ENCODE data around the gene DNTTIP2.
"Not testable (repeated sequence)": the region's sequence is repeated elsewhere in the genome, so short reads cannot be mapped to it uniquely, and the experiment has no call there.

The DNTTIP2 gene

GRCh38 chr1:93878889-93879586, at the start of gene DNTTIP2:
Gene DNTTIP2 (minus strand): TSS chr1:93879206. CDS start chr1:93879148, 58 bp downstream.
- DNase-seq, result peak; percentile 89 to 94

- no peak for DNase-seq
Measured at GRCh38 chr1:93925206-93925605, 46.2 kb upstream of the DNTTIP2 start.

- no peak for DNase-seq
Measured at GRCh38 chr1:93919780-93920179, 40.8 kb upstream of the DNTTIP2 start.

GRCh38 chr1:93917302-93917701, 38.3 kb upstream of the DNTTIP2 start:
- no peak for DNase-seq

GRCh38 chr1:93910880-93911279, 31.9 kb upstream of the DNTTIP2 start:
- DNase-seq, result not testable (repeated sequence)

GRCh38 chr1:93910305-93910704, 31.3 kb upstream of the DNTTIP2 start:
- no peak for DNase-seq

- DNase-seq, result peak; percentile 79 to 92
Measured at GRCh38 chr1:93909146-93910050, 30.4 kb upstream of the DNTTIP2 start, which contains the start of gene GCLM. Gene GCLM (minus strand): TSS chr1:93909430. CDS start chr1:93909163, 267 bp downstream.

- DNase-seq, result peak; percentile 3 to 6
Measured at GRCh38 chr1:93908394-93909145, 29.6 kb upstream of the DNTTIP2 start.

GRCh38 chr1:93907718-93908117, 28.7 kb upstream of the DNTTIP2 start:
- no peak for DNase-seq

GRCh38 chr1:93906480-93906879, 27.5 kb upstream of the DNTTIP2 start:
- DNase-seq, result no peak

- peak; percentile 3 to 7 for DNase-seq
Measured at GRCh38 chr1:93905734-93906133, 26.7 kb upstream of the DNTTIP2 start.

GRCh38 chr1:93905051-93905450, 26.0 kb upstream of the DNTTIP2 start:
- no peak for DNase-seq

- DNase-seq, result peak; percentile 54 to 55
Measured at GRCh38 chr1:93904228-93904627, 25.2 kb upstream of the DNTTIP2 start.

- no peak for DNase-seq
Measured at GRCh38 chr1:93900723-93901504, 21.9 kb upstream of the DNTTIP2 start.

- DNase-seq, result no peak
Measured at GRCh38 chr1:93899543-93900207, 20.7 kb upstream of the DNTTIP2 start.

- no peak for DNase-seq
Measured at GRCh38 chr1:93888900-93889299, 9.9 kb upstream of the DNTTIP2 start.

GRCh38 chr1:93882269-93882668, 3.3 kb upstream of the DNTTIP2 start:
- no peak for DNase-seq

GRCh38 chr1:93880731-93881130, 1.7 kb upstream of the DNTTIP2 start:
- DNase-seq, result no peak

GRCh38 chr1:93878501-93878888, 511 bp downstream of the DNTTIP2 start:
- DNase-seq, result peak; percentile 60 to 64

- DNase-seq, result no peak
Measured at GRCh38 chr1:93877529-93877928, 1.5 kb downstream of the DNTTIP2 start.

GRCh38 chr1:93876244-93876643, 2.8 kb downstream of the DNTTIP2 start:
- peak; percentile 11 to 22 for DNase-seq
